ENCODE measurements around the gene SLX9.

The SLX9 gene

DNA sequence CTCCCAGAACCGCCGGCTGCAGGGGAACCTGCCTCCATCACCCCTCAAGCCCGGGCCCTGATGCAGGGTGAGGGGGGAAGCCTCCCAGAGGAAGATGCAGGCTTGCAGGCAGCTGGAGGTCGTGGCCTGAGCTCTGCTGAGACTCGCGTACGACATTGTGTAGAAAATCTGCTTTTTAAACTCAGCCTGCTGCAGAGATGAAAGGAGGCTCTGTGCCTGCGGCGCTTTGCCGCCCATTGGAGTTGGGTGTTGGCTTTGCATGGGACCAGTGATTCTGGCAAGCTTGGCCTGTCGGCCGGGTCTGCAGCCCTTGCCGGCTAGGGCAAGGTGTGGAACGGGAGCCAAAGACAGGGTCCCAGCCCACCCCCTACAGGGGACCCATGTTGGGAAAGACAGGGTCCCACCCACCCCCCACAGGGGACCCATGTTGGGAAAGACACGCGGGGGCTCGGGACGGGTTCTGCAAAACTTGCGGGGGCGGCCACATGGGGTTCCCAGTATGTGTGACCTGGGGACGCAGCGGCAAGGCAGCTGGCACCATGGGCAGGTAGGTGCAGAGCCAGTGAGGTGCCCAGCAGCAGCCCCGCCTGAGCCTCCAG, 55.6 kb downstream of the SLX9 start:
- Mint-ChIP-seq H3K4me3 (no peak overlapping the region), H3K27ac (no peak overlapping the region), H3K4me1 (ENCODE audit: low read depth) (no peaks in the 10 kb centered on the region), H3K27me3 (peaks cover 2% of the 10 kb centered on the region), H3K36me3 (no peaks in the 10 kb centered on the region), H3K9me3 (ENCODE audit: low read depth) (no peaks in the 10 kb centered on the region)

DNA sequence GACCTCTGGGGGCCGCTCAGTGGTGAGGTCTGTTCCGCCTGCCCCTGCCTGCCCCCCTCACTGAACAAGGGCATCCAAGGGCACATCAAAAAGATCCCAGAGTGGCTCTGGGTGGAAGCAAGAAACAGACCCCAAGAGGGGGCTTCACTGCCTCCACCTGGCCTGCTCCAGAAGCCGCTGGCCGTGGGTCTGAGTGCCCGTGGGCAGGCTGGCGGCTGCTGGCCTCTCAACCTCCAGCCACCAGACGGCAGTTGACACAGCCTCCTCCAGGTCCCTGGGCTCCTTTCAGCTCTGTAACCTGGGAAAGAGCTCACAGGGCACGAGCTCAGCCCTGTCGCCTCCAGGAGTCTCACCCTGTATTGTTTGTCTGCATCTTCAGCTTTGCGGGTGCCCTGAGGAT, 56.3 kb downstream of the SLX9 start:
- H3K36me3 Mint-ChIP-seq: no peaks in the 10 kb centered on the region
- H3K27me3 Mint-ChIP-seq: peaks cover 2% of the 10 kb centered on the region
- no peaks in the 10 kb centered on the region for H3K9me3 Mint-ChIP-seq (ENCODE audit: low read depth)
- H3K4me3 Mint-ChIP-seq: no peak overlapping the region
- H3K4me1 Mint-ChIP-seq (ENCODE audit: low read depth): no peaks in the 10 kb centered on the region
- H3K27ac Mint-ChIP-seq: no peak overlapping the region

DNA sequence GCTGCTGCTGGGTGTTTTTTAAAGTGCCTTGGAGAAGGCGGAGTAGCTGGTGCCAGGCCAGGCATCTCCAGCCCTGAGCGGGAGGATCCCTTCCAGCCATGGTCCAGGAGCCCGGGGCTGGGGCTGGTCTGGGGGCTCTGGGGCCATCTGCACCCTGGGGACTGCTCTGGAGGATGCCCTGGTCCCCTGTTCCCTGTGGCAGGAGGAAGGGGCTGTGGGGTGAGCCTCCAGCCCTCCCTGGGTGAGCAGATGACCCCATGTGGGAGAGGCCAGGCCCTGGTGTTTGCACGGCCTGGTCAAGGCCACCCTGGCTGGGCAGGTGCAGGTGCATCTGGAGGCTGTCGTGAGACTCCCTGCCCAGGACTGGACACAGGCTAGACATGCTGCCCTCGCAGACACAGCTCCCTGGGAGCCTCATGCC, 56.7 kb downstream of the SLX9 start:
- Mint-ChIP-seq H3K9me3 (ENCODE audit: low read depth) (no peaks in the 10 kb centered on the region), H3K27me3 (peaks cover 2% of the 10 kb centered on the region), H3K4me3 (no peak overlapping the region), H3K36me3 (no peaks in the 10 kb centered on the region), H3K4me1 (ENCODE audit: low read depth) (no peaks in the 10 kb centered on the region), H3K27ac (no peak overlapping the region)

DNA sequence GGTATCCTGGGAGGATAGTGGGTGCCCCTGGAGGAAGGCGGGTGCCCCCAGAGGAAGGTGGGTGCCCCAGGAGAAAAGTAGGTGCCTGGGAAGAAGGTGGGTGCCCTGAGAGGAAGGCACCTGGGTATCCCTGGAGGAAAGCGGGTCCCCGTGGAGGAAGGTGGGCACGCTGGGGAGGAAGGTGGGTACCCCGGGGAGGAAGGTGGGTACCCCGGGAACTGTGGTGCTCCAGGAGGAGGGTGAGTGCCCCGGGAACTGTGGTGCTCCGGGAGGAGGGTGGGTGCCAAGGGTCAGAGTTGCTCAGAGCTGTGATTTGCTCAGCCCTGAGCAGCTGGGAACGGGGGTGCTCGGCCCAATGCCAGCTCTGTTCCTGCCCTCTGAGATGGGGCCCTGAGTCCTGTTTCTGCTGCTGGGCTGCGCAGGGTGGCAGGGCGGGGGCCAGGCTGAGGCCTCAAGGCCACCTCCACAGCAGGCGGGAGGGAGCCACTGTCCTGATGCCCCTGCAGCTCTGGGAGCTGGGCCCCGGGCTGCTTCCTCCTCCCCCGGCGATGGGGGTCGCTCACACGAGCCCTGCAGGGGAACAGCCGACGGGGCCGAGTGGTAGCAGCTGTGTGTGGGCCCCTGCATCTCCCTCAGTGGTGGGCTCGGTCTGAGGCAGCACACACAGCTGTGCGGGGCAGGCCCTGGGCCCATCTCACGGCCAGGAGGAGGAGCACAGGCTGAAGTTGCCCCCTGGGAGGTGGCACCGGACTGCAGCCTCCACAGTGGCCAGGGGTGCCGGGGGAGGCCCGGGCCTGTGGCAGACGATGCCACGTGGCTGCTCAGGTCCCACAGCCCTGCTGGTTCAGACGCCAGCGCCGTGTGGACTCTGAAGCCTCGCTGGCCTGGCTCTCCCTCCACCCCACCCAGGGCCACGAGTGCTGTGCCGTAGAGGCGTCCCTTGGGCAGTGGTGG, 57.4 kb downstream of the SLX9 start:
- Mint-ChIP-seq H3K4me3 (no peak overlapping the region), H3K27ac (no peak overlapping the region), H3K36me3 (no peaks in the 10 kb centered on the region), H3K9me3 (ENCODE audit: low read depth) (no peaks in the 10 kb centered on the region), H3K4me1 (ENCODE audit: low read depth) (no peaks in the 10 kb centered on the region), H3K27me3 (peaks cover 2% of the 10 kb centered on the region)

DNA sequence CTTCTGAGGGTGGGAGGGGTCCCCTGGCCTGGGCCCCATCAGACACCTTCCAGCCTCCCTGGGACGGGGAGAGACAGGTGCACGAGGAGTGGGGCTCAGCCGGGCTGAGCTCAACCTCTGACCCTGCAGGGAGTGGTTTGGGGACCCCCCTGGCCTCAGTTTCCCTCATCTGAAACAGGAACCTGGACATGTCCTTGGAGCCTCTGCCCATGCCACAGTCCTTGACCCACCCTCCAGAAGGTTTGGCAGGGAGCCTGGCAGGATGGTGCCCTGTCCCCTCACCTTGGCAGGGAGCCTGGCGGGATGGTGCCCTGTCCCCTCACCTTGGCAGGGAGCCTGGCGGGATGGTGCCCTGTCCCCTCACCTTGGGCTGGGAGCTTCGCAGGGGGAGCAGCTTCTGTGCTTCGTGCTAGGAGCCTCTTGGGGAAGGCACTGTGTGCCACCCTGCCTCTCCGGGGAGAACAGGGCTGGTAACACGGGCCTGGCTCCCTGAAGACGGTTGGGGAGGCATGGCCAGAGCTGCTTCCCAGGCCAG, 58.3 kb downstream of the SLX9 start:
- Mint-ChIP-seq H3K36me3 (no peaks in the 10 kb centered on the region), H3K4me3 (no peak overlapping the region), H3K27ac (no peak overlapping the region)

DNA sequence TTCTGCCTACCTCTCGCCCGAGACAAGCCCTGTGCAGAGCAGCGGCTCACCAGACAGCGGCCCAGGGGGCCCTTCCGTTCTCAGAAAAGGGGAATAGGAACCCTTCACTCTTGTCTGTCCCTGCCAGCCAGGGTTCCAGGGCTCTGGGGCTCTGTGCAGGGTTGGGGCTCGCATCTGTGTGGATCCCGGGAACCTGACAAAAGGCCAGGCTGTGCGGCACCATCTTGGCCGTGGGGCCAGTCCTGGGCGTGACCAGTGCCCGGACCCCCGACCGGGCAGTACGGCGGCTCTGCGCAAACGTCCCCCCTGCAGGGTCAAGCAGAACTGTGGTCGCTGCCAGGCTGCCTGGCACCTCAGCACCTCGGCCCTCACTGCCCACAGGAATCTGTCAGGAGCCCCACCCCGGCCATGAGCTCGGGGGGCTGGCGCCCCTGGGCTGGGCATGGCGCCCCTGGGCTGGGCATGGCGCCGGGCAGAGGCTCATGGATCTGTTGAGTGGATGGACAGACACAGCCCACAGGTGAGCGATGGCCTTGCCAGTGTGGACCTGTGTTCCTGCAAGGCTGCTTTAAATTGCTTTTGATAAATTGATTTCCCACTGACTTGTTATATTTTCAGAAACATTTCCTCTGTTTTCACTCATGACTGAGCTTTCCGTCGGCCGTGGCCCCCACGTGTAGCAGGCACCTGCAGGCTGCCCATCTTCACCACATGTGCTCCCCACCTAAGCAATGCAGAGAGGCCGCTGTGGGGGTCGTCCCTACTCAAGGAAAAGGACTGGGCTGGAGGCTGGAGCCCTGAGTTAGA, 59.0 kb downstream of the SLX9 start:
- Mint-ChIP-seq H3K27ac (no peak overlapping the region), H3K9me3 (ENCODE audit: low read depth) (no peaks in the 10 kb centered on the region), H3K36me3 (no peaks in the 10 kb centered on the region), H3K27me3 (peaks cover 2% of the 10 kb centered on the region), H3K4me1 (ENCODE audit: low read depth) (no peaks in the 10 kb centered on the region), H3K4me3 (no peak overlapping the region)

More for the DNA sequence above, 58.3 kb downstream of the SLX9 start:
- Mint-ChIP-seq H3K9me3 (ENCODE audit: low read depth) (no peaks in the 10 kb centered on the region), H3K27me3 (peaks cover 2% of the 10 kb centered on the region), H3K4me1 (ENCODE audit: low read depth) (no peaks in the 10 kb centered on the region)

DNA sequence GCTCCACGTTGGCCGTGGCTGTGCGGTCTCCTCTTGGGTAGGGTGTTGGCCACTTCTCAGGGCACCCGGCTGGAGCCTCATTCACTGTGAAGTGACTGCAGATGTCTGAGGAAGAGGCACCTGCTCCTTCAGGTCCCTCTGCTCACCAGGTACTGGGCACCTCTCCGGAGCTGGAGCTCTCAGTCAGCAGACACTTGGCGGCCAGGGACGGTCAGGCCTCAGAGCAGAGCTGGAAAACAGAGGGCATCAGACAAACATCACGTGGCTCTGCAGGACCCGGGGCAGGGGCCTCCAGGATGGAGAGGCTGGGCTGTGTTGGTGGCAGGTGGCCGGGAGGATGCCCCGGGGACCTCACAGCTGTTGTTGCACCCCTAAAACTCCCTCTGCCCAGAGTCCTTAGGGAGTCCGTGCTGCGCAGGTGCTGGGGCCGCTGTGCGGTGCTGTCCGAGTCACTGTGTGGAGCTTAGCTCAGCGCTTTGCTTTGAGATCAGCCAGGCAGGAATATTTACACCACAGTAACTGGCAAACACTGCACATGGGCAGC, 59.7 kb downstream of the SLX9 start:
- no peaks in the 10 kb centered on the region for H3K4me1 Mint-ChIP-seq (ENCODE audit: low read depth)
- no peak overlapping the region for H3K4me3 Mint-ChIP-seq
- H3K36me3 Mint-ChIP-seq: no peaks in the 10 kb centered on the region
- H3K9me3 Mint-ChIP-seq (ENCODE audit: low read depth): no peaks in the 10 kb centered on the region
- no peak overlapping the region for H3K27ac Mint-ChIP-seq
- H3K27me3 Mint-ChIP-seq: peaks cover 2% of the 10 kb centered on the region

DNA sequence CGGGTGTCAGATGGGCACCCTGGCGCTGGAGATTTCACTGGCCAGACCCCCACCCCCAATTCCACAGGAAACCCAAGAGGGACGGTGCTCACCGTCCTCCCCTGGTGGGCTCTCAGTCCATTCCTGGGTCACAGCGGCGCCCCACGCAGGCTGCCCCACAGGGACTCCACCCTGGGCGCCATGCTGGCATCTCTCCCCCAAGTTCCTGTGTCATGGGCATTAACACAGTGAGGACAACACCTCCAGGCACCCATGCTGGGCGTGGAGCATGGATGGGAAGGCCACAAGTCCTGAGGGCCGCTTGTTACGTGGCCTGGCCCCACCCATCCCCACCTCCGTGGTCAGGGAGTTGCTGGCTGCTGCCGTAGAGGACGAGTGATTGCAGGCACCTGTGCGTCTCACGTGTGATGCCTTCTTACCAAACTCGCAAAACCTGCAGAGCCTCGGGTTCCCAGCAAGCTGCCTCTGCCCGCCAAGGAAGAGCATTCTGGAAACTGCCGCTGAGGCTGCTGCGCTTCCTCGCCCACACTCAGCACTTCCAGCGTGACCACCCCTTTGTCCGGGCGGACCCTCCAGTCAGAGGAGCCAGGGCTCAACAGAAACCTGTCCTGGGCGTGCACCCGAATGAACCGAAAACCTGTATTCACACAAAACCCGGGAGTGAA, 60.3 kb downstream of the SLX9 start:
- H3K27me3 Mint-ChIP-seq: peaks cover 2% of the 10 kb centered on the region
- no peak overlapping the region for H3K27ac Mint-ChIP-seq
- no peaks in the 10 kb centered on the region for H3K9me3 Mint-ChIP-seq (ENCODE audit: low read depth)
- H3K4me3 Mint-ChIP-seq: no peak overlapping the region
- peaks cover 4% of the 10 kb centered on the region for H3K4me1 Mint-ChIP-seq (ENCODE audit: low read depth)
- H3K36me3 Mint-ChIP-seq: no peaks in the 10 kb centered on the region

DNA sequence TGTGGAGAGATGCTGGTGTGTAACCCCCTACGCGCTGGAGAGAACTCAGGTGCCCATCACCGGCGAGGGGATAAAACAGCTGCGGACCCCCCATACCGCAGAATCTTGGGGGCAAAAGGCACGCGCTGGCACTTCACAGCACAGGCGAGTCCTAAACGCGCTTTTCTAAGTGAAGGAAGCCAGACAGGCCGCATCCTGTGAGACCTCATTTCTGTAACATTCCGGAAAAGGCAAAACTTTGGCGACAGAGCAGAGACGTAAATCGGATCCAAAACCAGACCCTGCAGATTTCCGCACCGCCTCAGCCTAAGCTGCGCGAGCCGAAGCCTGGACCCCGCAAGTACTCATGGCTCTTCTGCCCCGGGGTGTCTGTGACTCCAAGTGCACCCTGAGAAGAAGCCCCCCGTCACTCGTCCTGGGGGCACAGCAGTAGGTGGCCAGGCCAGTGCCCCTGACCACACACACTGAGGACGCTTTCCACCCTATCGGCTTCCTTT, 60.9 kb downstream of the SLX9 start:
- peaks cover 6% of the 10 kb centered on the region for H3K4me1 Mint-ChIP-seq (ENCODE audit: low read depth)
- no peaks in the 10 kb centered on the region for H3K36me3 Mint-ChIP-seq
- H3K27me3 Mint-ChIP-seq: peaks cover 2% of the 10 kb centered on the region
- no peak overlapping the region for H3K4me3 Mint-ChIP-seq
- no peaks in the 10 kb centered on the region for H3K9me3 Mint-ChIP-seq (ENCODE audit: low read depth)
- no peak overlapping the region for H3K27ac Mint-ChIP-seq

DNA sequence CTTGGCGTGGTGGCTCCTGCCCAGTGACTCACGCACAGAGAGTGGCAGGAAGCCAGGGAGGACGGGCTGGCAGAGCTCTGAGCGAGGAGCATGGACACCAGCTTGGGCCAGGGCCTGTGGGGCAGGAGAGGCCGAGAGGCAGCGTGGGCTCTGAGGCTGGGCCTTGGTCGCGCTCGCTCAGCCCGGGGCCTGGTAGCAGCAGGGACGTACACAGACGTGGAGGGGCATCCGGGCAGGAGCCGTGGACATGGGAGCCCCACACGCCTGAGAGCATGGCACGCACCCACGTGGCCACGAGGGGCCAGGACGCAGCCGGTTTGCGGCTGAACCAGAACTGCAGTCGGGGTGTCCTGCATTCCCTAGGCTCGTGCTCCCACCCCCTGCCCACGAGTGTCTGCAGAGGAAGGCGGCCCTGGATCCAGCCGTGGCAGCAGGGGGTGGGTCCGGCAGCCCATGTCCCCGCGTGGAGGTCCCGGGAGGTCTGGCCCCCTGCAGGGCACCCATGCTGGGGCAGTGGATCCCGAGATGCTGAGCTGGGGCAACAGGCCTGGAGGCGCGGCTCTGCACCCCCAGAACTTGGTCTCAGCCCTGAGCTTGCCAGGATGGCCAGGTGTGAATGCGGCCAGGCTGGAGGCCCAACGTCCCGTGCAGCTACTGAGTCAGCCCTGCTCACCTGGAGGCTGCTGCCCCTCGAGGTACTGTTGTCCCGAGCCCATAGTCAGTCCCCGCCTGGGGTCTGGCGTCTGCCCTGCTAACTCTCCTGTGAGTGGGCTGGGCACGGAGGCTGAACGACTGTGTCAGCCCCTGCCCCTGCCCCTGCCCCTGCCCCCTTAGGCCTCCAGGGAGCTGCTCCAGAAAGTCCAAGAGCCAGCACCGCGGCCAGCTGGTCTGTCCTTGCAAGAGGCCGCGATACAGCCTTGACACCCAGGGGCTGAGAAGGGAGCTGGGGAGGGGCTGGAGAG, 61.6 kb downstream of the SLX9 start:
- Mint-ChIP-seq H3K4me1 (ENCODE audit: low read depth) (peaks cover 6% of the 10 kb centered on the region), H3K36me3 (no peaks in the 10 kb centered on the region), H3K4me3 (no peak overlapping the region), H3K27ac (no peak overlapping the region), H3K27me3 (peaks cover 2% of the 10 kb centered on the region), H3K9me3 (ENCODE audit: low read depth) (no peaks in the 10 kb centered on the region)

DNA sequence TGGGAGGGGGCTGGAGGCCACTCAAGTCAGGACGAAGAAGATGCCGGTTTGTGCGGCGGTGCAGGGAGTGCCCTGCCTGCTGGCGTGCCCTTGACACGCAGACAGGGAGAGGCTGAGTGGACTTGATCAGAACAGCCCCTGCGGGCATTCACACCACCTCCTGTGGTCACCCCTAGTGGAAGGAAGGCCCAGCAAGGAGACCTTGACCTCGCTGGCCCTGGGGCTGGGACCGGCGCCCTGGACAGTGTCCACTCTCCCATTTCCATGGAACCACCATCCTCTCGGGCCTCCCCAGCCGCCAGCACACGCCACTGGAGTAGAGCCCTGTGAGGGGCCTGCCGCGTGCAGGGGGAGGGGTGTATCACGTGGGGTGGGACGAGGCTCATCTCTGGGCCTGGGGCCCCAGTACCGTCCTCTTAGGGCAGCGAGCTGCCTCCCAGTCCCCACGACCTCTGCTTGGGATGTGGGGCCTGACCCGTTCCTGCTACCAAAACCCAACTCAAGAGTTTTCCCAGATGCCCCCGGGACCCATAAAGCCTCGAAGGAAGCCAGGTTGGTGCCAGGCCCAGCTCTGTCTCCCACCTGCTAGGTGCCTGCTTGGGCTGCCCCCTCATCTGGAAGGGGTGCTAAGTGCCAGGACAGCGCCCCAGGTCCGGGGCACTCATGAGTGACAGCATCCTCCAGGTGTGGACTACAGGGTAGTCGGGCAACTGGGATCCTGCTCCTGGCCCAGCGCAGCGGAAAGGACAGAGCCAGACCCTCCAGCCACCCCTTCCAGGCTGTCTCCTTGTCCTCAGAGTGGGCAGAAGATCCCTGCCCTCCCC, 62.8 kb downstream of the SLX9 start:
- H3K36me3 Mint-ChIP-seq: no peaks in the 10 kb centered on the region
- H3K4me1 Mint-ChIP-seq (ENCODE audit: low read depth): peaks cover 6% of the 10 kb centered on the region
- peaks cover 2% of the 10 kb centered on the region for H3K27me3 Mint-ChIP-seq
- H3K27ac Mint-ChIP-seq: no peak overlapping the region
- no peaks in the 10 kb centered on the region for H3K9me3 Mint-ChIP-seq (ENCODE audit: low read depth)
- H3K4me3 Mint-ChIP-seq: no peak overlapping the region

DNA sequence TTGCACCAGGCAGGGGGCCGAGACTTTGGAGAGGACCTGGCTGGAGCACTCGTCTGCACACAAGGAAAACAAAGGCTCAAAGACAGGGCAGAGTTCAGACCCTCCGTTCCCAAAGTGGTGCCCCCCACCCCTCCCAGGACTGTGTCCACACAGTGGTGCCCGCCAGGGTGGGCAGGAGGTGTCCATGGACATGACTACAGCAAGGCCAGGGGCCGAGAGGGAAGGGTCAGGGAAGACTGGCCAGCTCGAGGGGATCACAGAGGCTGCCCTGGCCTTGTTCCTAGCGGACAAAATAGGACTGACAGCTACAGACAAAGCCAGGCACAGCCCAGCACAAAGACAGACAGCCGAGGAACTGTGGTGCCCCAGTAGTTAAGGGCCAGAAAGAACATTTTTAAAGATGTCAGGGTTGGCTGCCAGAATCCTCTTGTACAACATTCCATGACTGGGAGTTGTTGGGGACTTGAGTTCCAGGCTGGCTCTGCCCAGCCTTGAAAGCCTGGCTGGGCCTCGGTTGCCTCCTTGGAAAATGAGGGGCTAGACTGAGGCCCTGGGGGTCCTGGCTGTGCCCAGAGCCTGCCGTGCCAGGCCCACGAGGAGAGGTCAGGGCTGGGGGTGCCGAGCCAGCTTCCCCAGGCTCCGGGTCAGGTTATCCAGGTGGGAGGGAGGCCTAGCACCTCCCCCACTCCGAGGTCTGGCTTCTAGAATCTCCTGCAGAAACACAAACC, 63.7 kb downstream of the SLX9 start:
- no peaks in the 10 kb centered on the region for H3K36me3 Mint-ChIP-seq
- no peaks in the 10 kb centered on the region for H3K9me3 Mint-ChIP-seq (ENCODE audit: low read depth)
- peaks cover 6% of the 10 kb centered on the region for H3K4me1 Mint-ChIP-seq (ENCODE audit: low read depth)
- peaks cover 2% of the 10 kb centered on the region for H3K27me3 Mint-ChIP-seq
- no peak overlapping the region for H3K4me3 Mint-ChIP-seq
- H3K27ac Mint-ChIP-seq: no peak overlapping the region
